ENCODE results near the gene CIB1. TPM values are rescaled to one million over a fixed set of nuclear protein-coding genes. Genes with fewer than 3 reads are reported as not detected.

CIB1 gene
- total and polyA plus RNA-seq, 10 of the 15 experiments (the other 5 are each of a cell fraction or from before 2014, with no cell fraction given) = 10.8 to 155 (median 81.9) TPM

- TF ChIP-seq USF1 (IDR thresholded peaks at IDR 0.05; ENCODE audit: borderline replicate concordance, extremely low read length, insufficient read depth, low read depth, low read length) (no peak), TCF12 (IDR thresholded peaks at IDR 0.05; ENCODE audit: low read depth, low read length) (no peak), ZBTB33 (IDR thresholded peaks at IDR 0.05) (no peak), PAX5 (IDR thresholded peaks at IDR 0.05; ENCODE audit: borderline replicate concordance, low read depth, low read length) (no peak), RB1 (IDR thresholded peaks at IDR 0.05; ENCODE audit: borderline replicate concordance) (no peak), SUZ12 (IDR thresholded peaks at IDR 0.05; ENCODE audit: unreplicated experiment) (no peak), SP1 (IDR thresholded peaks at IDR 0.05; ENCODE audit: low read depth, low read length) (no peak)
- TF ChIP-seq, protein P1, sequence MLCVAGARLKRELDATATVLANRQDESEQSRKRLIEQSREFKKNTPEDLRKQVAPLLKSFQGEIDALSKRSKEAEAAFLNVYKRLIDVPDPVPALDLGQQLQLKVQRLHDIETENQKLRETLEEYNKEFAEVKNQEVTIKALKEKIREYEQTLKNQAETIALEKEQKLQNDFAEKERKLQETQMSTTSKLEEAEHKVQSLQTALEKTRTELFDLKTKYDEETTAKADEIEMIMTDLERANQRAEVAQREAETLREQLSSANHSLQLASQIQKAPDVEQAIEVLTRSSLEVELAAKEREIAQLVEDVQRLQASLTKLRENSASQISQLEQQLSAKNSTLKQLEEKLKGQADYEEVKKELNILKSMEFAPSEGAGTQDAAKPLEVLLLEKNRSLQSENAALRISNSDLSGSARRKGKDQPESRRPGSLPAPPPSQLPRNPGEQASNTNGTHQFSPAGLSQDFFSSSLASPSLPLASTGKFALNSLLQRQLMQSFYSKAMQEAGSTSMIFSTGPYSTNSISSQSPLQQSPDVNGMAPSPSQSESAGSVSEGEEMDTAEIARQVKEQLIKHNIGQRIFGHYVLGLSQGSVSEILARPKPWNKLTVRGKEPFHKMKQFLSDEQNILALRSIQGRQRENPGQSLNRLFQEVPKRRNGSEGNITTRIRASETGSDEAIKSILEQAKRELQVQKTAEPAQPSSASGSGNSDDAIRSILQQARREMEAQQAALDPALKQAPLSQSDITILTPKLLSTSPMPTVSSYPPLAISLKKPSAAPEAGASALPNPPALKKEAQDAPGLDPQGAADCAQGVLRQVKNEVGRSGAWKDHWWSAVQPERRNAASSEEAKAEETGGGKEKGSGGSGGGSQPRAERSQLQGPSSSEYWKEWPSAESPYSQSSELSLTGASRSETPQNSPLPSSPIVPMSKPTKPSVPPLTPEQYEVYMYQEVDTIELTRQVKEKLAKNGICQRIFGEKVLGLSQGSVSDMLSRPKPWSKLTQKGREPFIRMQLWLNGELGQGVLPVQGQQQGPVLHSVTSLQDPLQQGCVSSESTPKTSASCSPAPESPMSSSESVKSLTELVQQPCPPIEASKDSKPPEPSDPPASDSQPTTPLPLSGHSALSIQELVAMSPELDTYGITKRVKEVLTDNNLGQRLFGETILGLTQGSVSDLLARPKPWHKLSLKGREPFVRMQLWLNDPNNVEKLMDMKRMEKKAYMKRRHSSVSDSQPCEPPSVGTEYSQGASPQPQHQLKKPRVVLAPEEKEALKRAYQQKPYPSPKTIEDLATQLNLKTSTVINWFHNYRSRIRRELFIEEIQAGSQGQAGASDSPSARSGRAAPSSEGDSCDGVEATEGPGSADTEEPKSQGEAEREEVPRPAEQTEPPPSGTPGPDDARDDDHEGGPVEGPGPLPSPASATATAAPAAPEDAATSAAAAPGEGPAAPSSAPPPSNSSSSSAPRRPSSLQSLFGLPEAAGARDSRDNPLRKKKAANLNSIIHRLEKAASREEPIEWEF (IDR thresholded peaks at IDR 0.05; ENCODE audit: insufficient replicate concordance, low read depth, low read length) = no peak
- TF ChIP-seq, protein P2, sequence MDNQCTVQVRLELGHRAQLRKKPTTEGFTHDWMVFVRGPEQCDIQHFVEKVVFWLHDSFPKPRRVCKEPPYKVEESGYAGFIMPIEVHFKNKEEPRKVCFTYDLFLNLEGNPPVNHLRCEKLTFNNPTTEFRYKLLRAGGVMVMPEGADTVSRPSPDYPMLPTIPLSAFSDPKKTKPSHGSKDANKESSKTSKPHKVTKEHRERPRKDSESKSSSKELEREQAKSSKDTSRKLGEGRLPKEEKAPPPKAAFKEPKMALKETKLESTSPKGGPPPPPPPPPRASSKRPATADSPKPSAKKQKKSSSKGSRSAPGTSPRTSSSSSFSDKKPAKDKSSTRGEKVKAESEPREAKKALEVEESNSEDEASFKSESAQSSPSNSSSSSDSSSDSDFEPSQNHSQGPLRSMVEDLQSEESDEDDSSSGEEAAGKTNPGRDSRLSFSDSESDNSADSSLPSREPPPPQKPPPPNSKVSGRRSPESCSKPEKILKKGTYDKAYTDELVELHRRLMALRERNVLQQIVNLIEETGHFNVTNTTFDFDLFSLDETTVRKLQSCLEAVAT (IDR thresholded peaks at IDR 0.05) = no peak
Measured at GRCh38 chr15:90259524-90259923, 25.8 kb upstream of the CIB1 start (continued).
